Neural cell (in vitro differentiated cells): Measurements from ENCODE around the gene ZC3H7A. TPM values are rescaled to one million over a fixed set of nuclear protein-coding genes. Genes with fewer than 3 reads are reported as not detected.

Experiments
- H2AFZ ChIP-seq: fragments of 200-600, 300-800 bp; sonication (generic), shearing (Covaris generic); 2 replicates; pipeline ENCODE4 v1.6.0; 2014; ENCODE audit warnings: low read depth, mild to moderate bottlenecking, antibody characterized with exemption, low read length, moderate library complexity
- H3F3A ChIP-seq: fragments of 200-600 bp; shearing (Covaris generic); 2 replicates; pipeline ENCODE4 v1.6.1; 2016; ENCODE audit warnings: mild to moderate bottlenecking, moderate library complexity, mixed read lengths, antibody characterized with exemption, low read length; ENCODE audit not compliant: insufficient read depth, poor library complexity, severe bottlenecking
- H3K27ac ChIP-seq: fragments of 200-600, 300-800 bp; sonication (generic), shearing (Covaris generic); 2 replicates; pipeline ENCODE4 v1.5.1; 2014; ENCODE audit warnings: mild to moderate bottlenecking, low read length, moderate library complexity
- H3K27me3 ChIP-seq: fragments of 300-800, 200-600 bp; sonication (generic), shearing (Covaris generic); 2 replicates; pipeline ENCODE4 v1.6.0; 2014; ENCODE audit warnings: mild to moderate bottlenecking, low read depth, low read length, moderate library complexity; ENCODE audit not compliant: insufficient read depth
- H3K36me3 ChIP-seq: fragments of 300-800, 200-600 bp; sonication (generic), shearing (Covaris generic); 2 replicates; pipeline ENCODE4 v1.5.1; 2014; ENCODE audit warnings: mild to moderate bottlenecking, antibody characterized with exemption, low read length, moderate library complexity; ENCODE audit not compliant: insufficient read depth
- H3K4me2 ChIP-seq: fragments of 300-800, 200-600 bp; sonication (generic), shearing (Covaris generic); 2 replicates; pipeline ENCODE4 v1.6.0; 2014; ENCODE audit warnings: mild to moderate bottlenecking, low read length
- H3K4me3 ChIP-seq: fragments of 300-800, 200-600 bp; sonication (generic), shearing (Covaris generic); 2 replicates; pipeline ENCODE4 v1.5.1; 2014; ENCODE audit warnings: mild to moderate bottlenecking, low read length, moderate library complexity
- H3K79me2 ChIP-seq: fragments of 200-600 bp; shearing (Covaris generic); replicated peaks from 2 replicates; pipeline ENCODE4 v1.6.0; 2014; ENCODE audit warnings: mild to moderate bottlenecking, low read length, moderate library complexity; ENCODE audit not compliant: insufficient read depth
- H3K9ac ChIP-seq: fragments of 300-800, 200-600 bp; sonication (generic), shearing (Covaris generic); 2 replicates; pipeline ENCODE4 v1.6.1; 2016; ENCODE audit warnings: mild to moderate bottlenecking, low read length, mixed read lengths
- H3K9me2 ChIP-seq: fragments of 200-600 bp; shearing (Covaris generic); 2 replicates; pipeline ENCODE4 v1.6.1; 2016; ENCODE audit warnings: mild to moderate bottlenecking, low read length, mixed read lengths; ENCODE audit not compliant: insufficient read depth
- H3K9me3 ChIP-seq: fragments of 200-600, 300-800 bp; sonication (generic), shearing (Covaris generic); 2 replicates; pipeline ENCODE4 v1.6.1; 2016; ENCODE audit warnings: mild to moderate bottlenecking, mixed run types, low read length, moderate library complexity, mixed read lengths
- H4K20me1 ChIP-seq: fragments of 200-600 bp; shearing (Covaris generic); 2 replicates; pipeline ENCODE4 v1.6.1; 2016; ENCODE audit warnings: mild to moderate bottlenecking, mixed run types; ENCODE audit not compliant: insufficient read depth
- EP300 ChIP-seq: fragments of 450-650 bp; conservative IDR thresholded peaks from 2 replicates; pipeline ENCODE4 v1.6.1; 2014; ENCODE audit warnings: antibody characterized with exemption, mild to moderate bottlenecking, moderate library complexity; ENCODE audit not compliant: poor library complexity, severe bottlenecking
- EZH2 ChIP-seq: fragments of 200-600, 300-800 bp; shearing (Covaris generic), sonication (generic); IDR thresholded peaks from 2 replicates; pipeline ENCODE4 v1.6.1; 2014; ENCODE audit warnings: antibody characterized with exemption, low read length, borderline replicate concordance, mild to moderate bottlenecking; ENCODE audit not compliant: insufficient read depth, poor library complexity, severe bottlenecking
- MXI1 ChIP-seq: fragments of 450-650 bp; conservative IDR thresholded peaks from 2 replicates; pipeline ENCODE4 v1.6.1; 2014; ENCODE audit warnings: antibody characterized with exemption, mild to moderate bottlenecking; ENCODE audit not compliant: poor library complexity, severe bottlenecking
- POLR2AphosphoS5 ChIP-seq: IDR thresholded peaks from 2 replicates; pipeline ENCODE4 v1.6.1; 2012
- RAD21 ChIP-seq: fragments of 450-650 bp; conservative IDR thresholded peaks from 2 replicates; pipeline ENCODE4 v1.6.1; 2014; ENCODE audit warnings: antibody characterized with exemption, mild to moderate bottlenecking, moderate library complexity
- SMC3 ChIP-seq: fragments of 450-650 bp; conservative IDR thresholded peaks from 2 replicates; pipeline ENCODE4 v1.6.1; 2014; ENCODE audit warnings: antibody characterized with exemption, mild to moderate bottlenecking, moderate library complexity; ENCODE audit not compliant: poor library complexity
- TAF1 ChIP-seq: IDR thresholded peaks from 2 replicates; pipeline ENCODE4 v1.6.1; 2012; ENCODE audit warnings: low read depth
- polyA plus RNA-seq: library from polyadenylated mRNA; depleted of rRNA; stranded (reverse); fragments of >200 nt; gene quantifications from 2 replicates; pipeline ENCODE4 v1.2.3, GENCODE V29; 2014
- TF ChIP-seq, protein P1 (sequence below): IDR thresholded peaks from 2 replicates; pipeline ENCODE4 v1.6.1; 2012; ENCODE audit warnings: borderline replicate concordance

Gene ZC3H7A
- polyA plus RNA-seq, 1 donor from 2014 or later = 67.7 TPM

- Histone ChIP-seq H3K4me3 (no peak overlapping the region), H3K9ac (no peak overlapping the region)
Observed at GRCh38 chr16:11768849-11769248, 28.2 kb downstream of the ZC3H7A start.

DNA sequence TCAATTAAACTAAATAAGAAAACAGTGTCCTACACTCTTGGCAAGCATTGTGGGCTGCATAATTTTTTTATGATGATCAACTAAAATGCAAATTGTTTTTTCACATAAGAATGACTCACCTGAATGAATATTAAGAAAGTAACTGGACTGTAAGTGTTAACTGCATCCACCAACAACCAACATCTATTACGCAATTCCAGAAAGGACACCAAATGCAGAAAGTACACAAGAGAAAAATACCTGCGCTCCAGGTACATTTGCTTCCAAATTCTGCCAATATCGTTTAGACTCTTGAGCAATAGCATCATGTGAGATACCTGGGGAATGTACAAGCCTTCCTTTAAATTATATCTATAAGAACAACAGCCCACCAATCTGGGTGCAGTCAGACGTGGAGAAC lies 34.6 kb downstream of the ZC3H7A start:
- Histone ChIP-seq H3K27me3 (no peaks in the 10 kb centered on the region), H3K36me3 (peaks cover 8% of the 10 kb centered on the region), H3K9me3 (no peaks in the 10 kb centered on the region), H4K20me1 (no peaks in the 10 kb centered on the region), H3K4me3 (no peak overlapping the region), H3K9ac (no peak overlapping the region), H2AFZ (no peak overlapping the region), H3K27ac (no peak overlapping the region), H3K4me2 (no peak overlapping the region), H3K79me2 (no peaks in the 10 kb centered on the region), H3K9me2 (no peaks in the 10 kb centered on the region), H3F3A (no peaks in the 10 kb centered on the region)
- TF ChIP-seq MXI1 (no peak), TAF1 (no peak), EP300 (no peak)

More at GRCh38 chr16:11768849-11769248, 28.2 kb downstream of the ZC3H7A start:
- Histone ChIP-seq H3K27me3 (no peaks in the 10 kb centered on the region), H3K9me3 (no peaks in the 10 kb centered on the region), H3K4me2 (no peak overlapping the region), H4K20me1 (no peaks in the 10 kb centered on the region), H3K27ac (no peak overlapping the region), H3F3A (no peaks in the 10 kb centered on the region), H3K9me2 (no peaks in the 10 kb centered on the region), H3K36me3 (peaks cover 11% of the 10 kb centered on the region), H2AFZ (no peak overlapping the region), H3K79me2 (no peaks in the 10 kb centered on the region)
- TF ChIP-seq RAD21 (no peak), SMC3 (no peak), TAF1 (no peak)
- TF ChIP-seq, protein P1, sequence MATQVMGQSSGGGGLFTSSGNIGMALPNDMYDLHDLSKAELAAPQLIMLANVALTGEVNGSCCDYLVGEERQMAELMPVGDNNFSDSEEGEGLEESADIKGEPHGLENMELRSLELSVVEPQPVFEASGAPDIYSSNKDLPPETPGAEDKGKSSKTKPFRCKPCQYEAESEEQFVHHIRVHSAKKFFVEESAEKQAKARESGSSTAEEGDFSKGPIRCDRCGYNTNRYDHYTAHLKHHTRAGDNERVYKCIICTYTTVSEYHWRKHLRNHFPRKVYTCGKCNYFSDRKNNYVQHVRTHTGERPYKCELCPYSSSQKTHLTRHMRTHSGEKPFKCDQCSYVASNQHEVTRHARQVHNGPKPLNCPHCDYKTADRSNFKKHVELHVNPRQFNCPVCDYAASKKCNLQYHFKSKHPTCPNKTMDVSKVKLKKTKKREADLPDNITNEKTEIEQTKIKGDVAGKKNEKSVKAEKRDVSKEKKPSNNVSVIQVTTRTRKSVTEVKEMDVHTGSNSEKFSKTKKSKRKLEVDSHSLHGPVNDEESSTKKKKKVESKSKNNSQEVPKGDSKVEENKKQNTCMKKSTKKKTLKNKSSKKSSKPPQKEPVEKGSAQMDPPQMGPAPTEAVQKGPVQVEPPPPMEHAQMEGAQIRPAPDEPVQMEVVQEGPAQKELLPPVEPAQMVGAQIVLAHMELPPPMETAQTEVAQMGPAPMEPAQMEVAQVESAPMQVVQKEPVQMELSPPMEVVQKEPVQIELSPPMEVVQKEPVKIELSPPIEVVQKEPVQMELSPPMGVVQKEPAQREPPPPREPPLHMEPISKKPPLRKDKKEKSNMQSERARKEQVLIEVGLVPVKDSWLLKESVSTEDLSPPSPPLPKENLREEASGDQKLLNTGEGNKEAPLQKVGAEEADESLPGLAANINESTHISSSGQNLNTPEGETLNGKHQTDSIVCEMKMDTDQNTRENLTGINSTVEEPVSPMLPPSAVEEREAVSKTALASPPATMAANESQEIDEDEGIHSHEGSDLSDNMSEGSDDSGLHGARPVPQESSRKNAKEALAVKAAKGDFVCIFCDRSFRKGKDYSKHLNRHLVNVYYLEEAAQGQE = no peak

- no peaks in the 10 kb centered on the region for H3K36me3 ChIP-seq
Observed at GRCh38 chr16:11759997-11760396, 37.1 kb downstream of the ZC3H7A start.

More at GRCh38 chr16:11759997-11760396, 37.1 kb downstream of the ZC3H7A start:
- Histone ChIP-seq H3K27ac (no peak overlapping the region), H3K4me2 (no peak overlapping the region), H3F3A (no peaks in the 10 kb centered on the region), H3K9ac (no peak overlapping the region), H2AFZ (no peak overlapping the region), H3K27me3 (no peaks in the 10 kb centered on the region), H4K20me1 (no peaks in the 10 kb centered on the region), H3K79me2 (no peaks in the 10 kb centered on the region), H3K9me3 (no peaks in the 10 kb centered on the region), H3K9me2 (no peaks in the 10 kb centered on the region), H3K4me3 (no peak overlapping the region)
- TF ChIP-seq POLR2AphosphoS5 (no peak), RAD21 (no peak), SMC3 (no peak), TAF1 (no peak), EZH2 (no peak), MXI1 (no peak)
